IMR-90 (cell line): ENCODE results near the gene NKIRAS1. TPM values are rescaled to one million over a fixed set of nuclear protein-coding genes. Genes with fewer than 3 reads are reported as not detected.
A peak's percentile ranks its signal among the peaks of the same experiment; 100 is the strongest.

ENCODE experiments used
- ATAC-seq: fragments of 200-7000 bp; cut with Tn5 transposase; 2 replicates; pipeline ENCODE4 v1.9.1; 2020; ENCODE audit warnings: low read depth, mild to moderate bottlenecking, moderate library complexity
- BruUV-seq: library from RNA; stranded (reverse); fragments of 400-500 nt; replicated peaks from 2 replicates; lab custom pipeline; 2021; lab: Mats Ljungman, UMichigan
- CTCF ChIA-PET: fragments of 300-600 bp; formaldehyde crosslinking; extraction: SDS; loops from one replicate; lab custom pipeline; 2021; ENCODE audit warnings: antibody characterized with exemption; lab: Yijun Ruan, JAX
- POLR2A ChIA-PET: fragments of 300-600 bp; sonication (Branson Sonifier 250); formaldehyde crosslinking; loops from one replicate; lab custom pipeline; 2022; ENCODE audit warnings: antibody characterized with exemption; ENCODE audit not compliant: unreplicated experiment; lab: Charles Lee
- DNase-seq: peaks from one replicate; pipeline ENCODE4 v3.0.0; 2013
- H2AFZ ChIP-seq: replicated peaks from 2 replicates; pipeline ENCODE3; 2013; ENCODE audit warnings: low read length, mild to moderate bottlenecking; ENCODE audit not compliant: poor library complexity
- H2AK5ac ChIP-seq: 2 replicates; pipeline ENCODE4 v1.6.1; 2013; ENCODE audit warnings: low read depth, low read length, inconsistent platforms
- H2AK9ac ChIP-seq: replicated peaks from 2 replicates; pipeline ENCODE3; 2013; ENCODE audit warnings: mild to moderate bottlenecking, low read depth, low read length, moderate library complexity; ENCODE audit not compliant: poor library complexity
- H2BK120ac ChIP-seq: 2 replicates; pipeline ENCODE4 v1.6.1; 2013; ENCODE audit warnings: low read depth, low read length, inconsistent platforms
- H2BK15ac ChIP-seq: 3 replicates; pipeline ENCODE4 v1.6.1; 2013; ENCODE audit warnings: low read depth, low read length, inconsistent platforms
- H2BK20ac ChIP-seq: 2 replicates; pipeline ENCODE4 v1.6.1; 2013; ENCODE audit warnings: low read depth, mild to moderate bottlenecking, inconsistent platforms, low read length, moderate library complexity
- H2BK5ac ChIP-seq: 2 replicates; pipeline ENCODE4 v1.6.1; 2013; ENCODE audit warnings: mild to moderate bottlenecking, low read depth, low read length, inconsistent platforms; ENCODE audit not compliant: poor library complexity, severe bottlenecking
- H3K14ac ChIP-seq: replicated peaks from 2 replicates; pipeline ENCODE4 v1.6.1; 2013; ENCODE audit warnings: low read depth, low read length, inconsistent platforms
- H3K18ac ChIP-seq: 2 replicates; pipeline ENCODE4 v1.6.1; 2013; ENCODE audit warnings: low read depth, low read length, control low read depth
- H3K23ac ChIP-seq: 2 replicates; pipeline ENCODE4 v1.6.1; 2013; ENCODE audit warnings: low read depth, low read length, inconsistent platforms
- H3K27ac ChIP-seq: 2 replicates; pipeline ENCODE4 v1.5.1; 2013; ENCODE audit warnings: mild to moderate bottlenecking, control low read depth, low read length; ENCODE audit not compliant: insufficient read depth
- H3K27me3 ChIP-seq: 2 replicates; pipeline ENCODE4 v1.6.1; 2013; ENCODE audit warnings: low read length; ENCODE audit not compliant: control insufficient read depth, insufficient read depth
- H3K36me3 ChIP-seq: 2 replicates; pipeline ENCODE4 v1.6.1; 2013; ENCODE audit warnings: low read length, mixed read lengths; ENCODE audit not compliant: control insufficient read depth, insufficient read depth
- H3K4ac ChIP-seq: 2 replicates; pipeline ENCODE4 v1.6.1; 2013; ENCODE audit warnings: low read depth, low read length, inconsistent platforms
- H3K4me1 ChIP-seq: 2 replicates; pipeline ENCODE4 v1.6.1; 2013; ENCODE audit warnings: low read length, mixed read lengths; ENCODE audit not compliant: control insufficient read depth, insufficient read depth
- H3K4me2 ChIP-seq: 2 replicates; pipeline ENCODE4 v1.6.1; 2013; ENCODE audit warnings: low read depth, mild to moderate bottlenecking, control low read depth, low read length, moderate library complexity
- H3K4me3 ChIP-seq: 2 replicates; pipeline ENCODE4 v1.5.1; 2013; ENCODE audit warnings: low read depth, mild to moderate bottlenecking, control low read depth, low read length, moderate library complexity; ENCODE audit not compliant: insufficient read depth
- H3K56ac ChIP-seq: 2 replicates; pipeline ENCODE4 v1.6.1; 2013; ENCODE audit warnings: low read length, inconsistent platforms; ENCODE audit not compliant: insufficient read depth; ENCODE audit errors: extremely low read depth
- H3K79me1 ChIP-seq, 2 experiments: 2 replicates each; pipeline ENCODE4 v1.6.1; 2013; ENCODE audit warnings: low read length in 2 of 2, inconsistent platforms in 1 of 2, low read depth in 1 of 2
- H3K9ac ChIP-seq: 2 replicates; pipeline ENCODE4 v1.6.1; 2013; ENCODE audit warnings: low read depth, low read length, control low read depth
- H3K9me1 ChIP-seq: 2 replicates; pipeline ENCODE4 v1.6.1; 2013; ENCODE audit warnings: low read length, inconsistent platforms; ENCODE audit not compliant: insufficient read depth
- H3K9me3 ChIP-seq: 2 replicates; pipeline ENCODE4 v1.6.1; 2013; ENCODE audit warnings: low read length; ENCODE audit not compliant: control insufficient read depth, insufficient read depth
- H4K20me1 ChIP-seq: 2 replicates; pipeline ENCODE4 v1.6.1; 2013; ENCODE audit warnings: low read length, inconsistent platforms; ENCODE audit not compliant: insufficient read depth
- H4K5ac ChIP-seq: 2 replicates; pipeline ENCODE4 v1.6.1; 2013; ENCODE audit warnings: mild to moderate bottlenecking, low read depth, low read length, control low read depth
- H4K8ac ChIP-seq, 2 experiments: 2 replicates each; pipeline ENCODE4 v1.6.1; 2013; ENCODE audit warnings: low read depth in 2 of 2, low read length in 2 of 2, control low read depth in 1 of 2, inconsistent platforms in 1 of 2
- H4K91ac ChIP-seq: 2 replicates; pipeline ENCODE4 v1.6.1; 2013; ENCODE audit warnings: low read depth, low read length, inconsistent platforms; ENCODE audit not compliant: insufficient read depth
- BHLHE40 ChIP-seq: fragments of 150-350 bp; IDR thresholded peaks from 2 replicates; pipeline ENCODE4 v1.6.1; 2016; ENCODE audit warnings: mild to moderate bottlenecking, low read depth, low read length
- CEBPB ChIP-seq: IDR thresholded peaks from 2 replicates; pipeline ENCODE4 v1.6.1; 2012; ENCODE audit warnings: low read depth, low read length, improper control_type of control experiment
- MAZ ChIP-seq: IDR thresholded peaks from 2 replicates; pipeline ENCODE4 v1.6.1; 2012; ENCODE audit warnings: low read depth, mild to moderate bottlenecking, low read length, improper control_type of control experiment, moderate library complexity, borderline replicate concordance
- MXI1 ChIP-seq: IDR thresholded peaks from 2 replicates; pipeline ENCODE4 v1.6.1; 2012; ENCODE audit warnings: low read depth, mild to moderate bottlenecking, low read length, moderate library complexity, borderline replicate concordance
- NFE2L2 ChIP-seq: fragments of 150-350 bp; IDR thresholded peaks from 2 replicates; pipeline ENCODE4 v1.6.1; 2016; ENCODE audit warnings: low read depth, mild to moderate bottlenecking, low read length
- POLR2A ChIP-seq: IDR thresholded peaks from 2 replicates; pipeline ENCODE4 v1.6.1; 2012; ENCODE audit warnings: mild to moderate bottlenecking, low read depth, low read length
- RAD21 ChIP-seq: IDR thresholded peaks from 2 replicates; pipeline ENCODE4 v1.6.1; 2012; ENCODE audit warnings: low read length, improper control_type of control experiment
- RFX5 ChIP-seq: IDR thresholded peaks from 2 replicates; pipeline ENCODE4 v1.8.0; 2012; ENCODE audit warnings: low read depth, mild to moderate bottlenecking, low read length, moderate library complexity
- SMC3 ChIP-seq: fragments of 150-350 bp; IDR thresholded peaks from 2 replicates; pipeline ENCODE4 v1.6.1; 2016; ENCODE audit warnings: low read depth, mild to moderate bottlenecking, antibody characterized with exemption, low read length, moderate library complexity
- WGBS, 2 experiments: methylation state at CpG; one replicate each; pipeline versions ENCODE4 v1.1.5 to v1.1.7; 2013; ENCODE audit warnings: missing lambda C conversion rate in 2 of 2; ENCODE audit not compliant: insufficient read length in 1 of 2; ENCODE audit errors: extremely low coverage in 2 of 2; 5-methylcytosine and 5-hydroxymethylcytosine counted together
- dilution Hi-C: fragments of 300-500 bp; cut with HindIII; formaldehyde crosslinking; loops from one replicate; pipeline ENCODE4 v1.14.3; 2018; ENCODE audit warnings: low sequenced_read_pairs; ENCODE audit not compliant: unreplicated experiment
- in situ Hi-C: fragments of 300-500 bp; cut with MboI; formaldehyde crosslinking; loops from 3 replicates; pipeline ENCODE4 v1.14.3; 2019; ENCODE audit warnings: low sequenced_read_pairs, inconsistent platforms, mixed read lengths
- intact Hi-C: fragments of 100-400 bp; cut with micrococcal nuclease; formaldehyde crosslinking; loops from 2 replicates; pipeline ENCODE4 v1.10.0; 2022
- polyA plus RNA-seq, 3 experiments: library from polyadenylated mRNA; depleted of rRNA; stranded (reverse); fragments of >200 nt; gene quantifications; 2 replicates each; pipeline ENCODE4 v1.2.3, GENCODE V29; 2012; ENCODE audit warnings: low replicate concordance in 1 of 3
- total RNA-seq: library from RNA; depleted of rRNA; stranded (reverse); fragments of >200 nt; gene quantifications from 2 replicates; pipeline ENCODE4 v1.2.3, GENCODE V29; 2012
- TF ChIP-seq, protein P1 (sequence below): fragments of 150-350 bp; IDR thresholded peaks from 2 replicates; pipeline ENCODE4 v1.6.1; 2017; ENCODE audit warnings: mild to moderate bottlenecking, antibody characterized with exemption, low read length, low read depth

Gene NKIRAS1
- total and polyA plus RNA-seq, 2 of the 4 experiments (the other 2 are of a cell fraction), result 6.1 to 6.8 TPM

DNA sequence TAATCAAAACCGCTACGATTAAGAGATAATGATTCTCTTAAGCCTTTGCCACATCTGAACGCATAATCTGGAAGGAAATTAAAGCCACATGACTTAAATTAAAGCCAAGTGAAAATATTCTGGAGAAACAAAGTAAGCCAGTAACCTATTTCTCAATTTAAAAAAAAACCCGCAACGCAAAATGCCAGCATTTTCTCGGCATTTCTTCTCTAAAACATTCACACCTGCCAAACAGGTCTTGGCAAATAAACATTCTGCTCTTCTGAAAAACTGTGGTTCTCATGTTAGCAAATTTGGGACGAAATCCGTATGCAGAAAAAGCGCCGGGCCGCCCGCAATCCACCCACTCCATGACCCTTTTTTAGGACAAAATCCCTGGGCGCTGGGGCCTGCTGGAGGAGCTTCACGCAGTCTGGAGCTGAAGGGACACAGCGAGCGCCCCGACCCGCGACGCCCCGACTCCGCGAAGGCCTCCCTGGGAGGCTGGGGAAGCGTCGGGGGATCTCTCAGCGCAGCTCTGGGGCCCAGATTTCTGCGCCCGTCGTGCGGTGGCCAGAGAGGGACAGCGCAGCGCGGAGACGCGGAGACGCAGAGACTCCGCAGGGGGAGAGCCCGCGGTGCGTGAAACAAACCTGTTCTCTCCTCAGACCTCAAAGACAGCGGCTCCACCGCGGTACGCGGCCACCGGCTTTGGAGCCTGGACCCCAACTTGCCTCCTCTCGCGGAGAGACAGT lies 471 bp downstream of the NKIRAS1 start (continued):
- TF ChIP-seq, protein P1, sequence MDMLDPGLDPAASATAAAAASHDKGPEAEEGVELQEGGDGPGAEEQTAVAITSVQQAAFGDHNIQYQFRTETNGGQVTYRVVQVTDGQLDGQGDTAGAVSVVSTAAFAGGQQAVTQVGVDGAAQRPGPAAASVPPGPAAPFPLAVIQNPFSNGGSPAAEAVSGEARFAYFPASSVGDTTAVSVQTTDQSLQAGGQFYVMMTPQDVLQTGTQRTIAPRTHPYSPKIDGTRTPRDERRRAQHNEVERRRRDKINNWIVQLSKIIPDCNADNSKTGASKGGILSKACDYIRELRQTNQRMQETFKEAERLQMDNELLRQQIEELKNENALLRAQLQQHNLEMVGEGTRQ, result no peak
- no peak for TF ChIP-seq RFX5

DNA sequence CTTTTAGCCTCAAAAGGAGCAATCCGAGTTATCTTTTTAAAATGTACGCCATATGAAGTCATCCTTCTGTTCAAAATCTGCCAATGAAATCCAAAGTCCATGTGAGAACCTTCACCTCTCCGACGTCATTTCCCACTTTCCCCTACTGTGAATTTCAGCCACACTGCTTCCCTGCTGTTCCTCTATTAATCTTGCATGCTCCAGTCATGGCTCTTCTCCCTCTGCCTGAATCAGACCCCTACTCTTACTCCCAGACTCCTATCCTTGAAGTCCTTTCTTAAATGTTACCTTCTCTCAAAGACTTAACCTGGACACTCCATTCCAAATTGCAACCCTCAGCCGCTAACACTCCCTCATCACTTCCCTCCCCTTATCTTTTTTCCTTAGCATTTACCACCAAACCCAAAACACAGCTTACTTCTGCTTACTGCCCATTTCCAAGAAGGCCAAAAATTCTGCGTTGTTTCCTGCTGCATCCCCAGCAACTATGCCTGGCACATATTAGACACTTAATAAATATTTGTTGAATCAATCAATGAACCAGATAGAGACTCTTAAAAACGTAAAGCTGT lies 1.2 kb downstream of the NKIRAS1 start:
- 63 to 100% methylated on average over 1 to 5 of the region's 7 CpGs for WGBS, 2 experiments
- no peak overlapping the region for H2BK5ac ChIP-seq
- H4K20me1 ChIP-seq, result peaks cover 33% of the 10 kb centered on the region
- no peak overlapping the region for H3K4ac ChIP-seq
- TF ChIP-seq SMC3 (no peak), NFE2L2 (no peak), RFX5 (no peak), RAD21 (no peak), BHLHE40 (no peak), CEBPB (no peak), MXI1 (no peak), POLR2A (no peak), MAZ (no peak)
- TF ChIP-seq, protein P1, result no peak
- H2BK120ac ChIP-seq, result no peak overlapping the region
- no peaks in the 10 kb centered on the region for H3K4me1 ChIP-seq
- H3K27me3 ChIP-seq, result no peaks in the 10 kb centered on the region
- peaks cover 12% of the 10 kb centered on the region for H3K36me3 ChIP-seq
- no peak overlapping the region for H2AFZ ChIP-seq
- ChIA-PET CTCF (interaction anchor here (0.7 to 1.6 kb wide), 4 partner anchors 12 to 81 kb away, joined by 3 to 4 read pairs (median 4); no protein-coding TSS in a partner anchor), POLR2A (interaction anchor here (0.7 kb wide), 1 partner anchor 148 kb away, joined by 3 read pairs; no protein-coding TSS in a partner anchor)
- H2BK15ac ChIP-seq, result no peak overlapping the region
- no peak overlapping the region for H3K56ac ChIP-seq
- intact Hi-C loops (loop anchor here (10.0 kb wide), 1 partner anchor 769 kb away; no protein-coding TSS in a partner anchor), in situ Hi-C loops (no loop called here), dilution Hi-C loops (no loop called here)
- H3K9ac ChIP-seq, result peak overlapping the region; percentile 17
- no peak overlapping the region for H2AK9ac ChIP-seq
- no peaks in the 10 kb centered on the region for H3K9me3 ChIP-seq
- H3K9me1 ChIP-seq, result no peaks in the 10 kb centered on the region
- H3K27ac ChIP-seq, result no peak overlapping the region
- H4K5ac ChIP-seq, result no peak overlapping the region
- H3K4me2 ChIP-seq, result peak overlapping the region; percentile 37
- peaks cover 22 to 49% of the 10 kb centered on the region in 2 experiments for H3K79me1 ChIP-seq
- H2BK20ac ChIP-seq, result no peak overlapping the region
- H3K4me3 ChIP-seq, result peak overlapping the region; percentile 57
- no TSS peak for BruUV-seq
- peak; percentile 64 for DNase-seq
- H4K8ac ChIP-seq, result peak overlapping the region in 1 of 2 experiments; percentile 31; a peak in 1 of 4 replicates
- ATAC-seq, result no peak
- H2AK5ac ChIP-seq, result no peak overlapping the region
- H3K23ac ChIP-seq, result peak overlapping the region; percentile 25
- H3K14ac ChIP-seq, result 0 out of 2 replicates have a peak overlapping the region, but pooled peaks have one; percentile 1
- no peak overlapping the region for H3K18ac ChIP-seq
- H4K91ac ChIP-seq, result no peak overlapping the region
